HepG2 (cell line): Measurements from ENCODE around the gene MNX1. TPM values are rescaled to one million over a fixed set of nuclear protein-coding genes. Genes with fewer than 3 reads are reported as not detected.
A peak's percentile ranks its signal among the peaks of the same experiment; 100 is the strongest.

Source experiments
- ATAC-seq: fragments of 200-7000 bp; cut with Tn5 transposase; 3 replicates; pipeline ENCODE4 v1.9.1; 2020; ENCODE audit warnings: mild to moderate bottlenecking, moderate library complexity
- BruUV-seq: library from RNA; stranded (reverse); fragments of 400-500 nt; replicated peaks from 2 replicates; lab custom pipeline; 2021; lab: Mats Ljungman, UMichigan
- CTCF ChIA-PET: fragments of 300-600 bp; formaldehyde crosslinking; extraction: SDS; loops from one replicate; lab custom pipeline; 2021; ENCODE audit warnings: low total read pairs, inconsistent platforms, low intra/inter-chr PET ratio; lab: Yijun Ruan, JAX
- POLR2A ChIA-PET: fragments of 350-600 bp; sonication (Branson Sonifier 250); formaldehyde crosslinking; loops from one replicate; lab custom pipeline; 2020; ENCODE audit warnings: antibody characterized with exemption, inconsistent platforms; lab: Yijun Ruan, JAX
- DNase-seq: peaks from one replicate; pipeline ENCODE4 v3.0.0-alpha.2; 2015; ENCODE audit warnings: low spot score
- FAIRE-seq: peaks from 3 replicates; lab custom pipeline; 2011; peaks lifted over from hg19 to GRCh38; lab: Jason Lieb, UNC
- H2AFZ ChIP-seq: one replicate; pipeline ENCODE4 v1.6.1; 2011; ENCODE audit warnings: low read length, inconsistent platforms
- H3K27ac ChIP-seq: fragments of 300-600 bp; 3 replicates; pipeline ENCODE4 v1.8.0; 2011; ENCODE audit warnings: mixed run types, mild to moderate bottlenecking, mixed read lengths, low read length, inconsistent platforms; ENCODE audit not compliant: insufficient read depth; ENCODE audit errors: extremely low read length
- H3K27me3 ChIP-seq, 2 experiments: fragments of 200-600 bp in 1 of 2; 2 replicates in 1 of 2; 3 replicates in 1 of 2; pipeline versions ENCODE4 v1.6.0 to v1.8.0; 2011; ENCODE audit warnings: low read length in 2 of 2, mild to moderate bottlenecking in 2 of 2, moderate library complexity in 2 of 2, inconsistent platforms in 1 of 2; ENCODE audit not compliant: insufficient read depth in 2 of 2, control insufficient read depth in 1 of 2
- H3K36me3 ChIP-seq, 2 experiments: fragments of 200-600 bp in 1 of 2; replicated peaks in 1 of 2; 2 replicates in 1 of 2; 3 replicates in 1 of 2; pipeline versions ENCODE4 v1.5.1 to v1.8.0; 2011; ENCODE audit warnings: low read length in 2 of 2, inconsistent platforms in 1 of 2; ENCODE audit not compliant: insufficient read depth in 2 of 2, control insufficient read depth in 1 of 2
- H3K4me1 ChIP-seq: 2 replicates; pipeline ENCODE4 v1.5.1; 2012; ENCODE audit warnings: low read length, inconsistent platforms; ENCODE audit not compliant: insufficient read depth
- H3K4me2 ChIP-seq: 2 replicates; pipeline ENCODE4 v1.6.0; 2011; ENCODE audit warnings: low read depth, low read length, inconsistent platforms
- H3K4me3 ChIP-seq, 3 experiments: fragments of 200-600 bp in 1 of 3; sonication (generic), shearing (Covaris generic) in 1 of 3; replicated peaks in 1 of 3; 2 replicates each; pipeline ENCODE4 v1.5.1; 2011 to 2016; ENCODE audit warnings: low read length in 3 of 3, inconsistent platforms in 2 of 3, low read depth in 2 of 3, mild to moderate bottlenecking in 2 of 3, control low read depth in 1 of 3, mixed read lengths in 1 of 3; ENCODE audit not compliant: insufficient read depth in 1 of 3
- H3K79me2 ChIP-seq: one replicate; pipeline ENCODE4 v1.6.1; 2011; ENCODE audit warnings: low read length, inconsistent platforms; ENCODE audit not compliant: insufficient read depth
- H3K9ac ChIP-seq: 2 replicates; pipeline ENCODE4 v1.6.0; 2011; ENCODE audit warnings: mild to moderate bottlenecking, low read depth, low read length, inconsistent platforms; ENCODE audit not compliant: insufficient read depth
- H3K9me3 ChIP-seq: 2 replicates; pipeline ENCODE4 v1.5.1; 2012; ENCODE audit warnings: mild to moderate bottlenecking, low read length
- H4K20me1 ChIP-seq: 2 replicates; pipeline ENCODE4 v1.6.0; 2011; ENCODE audit warnings: inconsistent platforms, mild to moderate bottlenecking, low read length, moderate library complexity; ENCODE audit not compliant: insufficient read depth
- AHR ChIP-seq: IDR thresholded peaks from 2 replicates; pipeline ENCODE4 v1.6.1; 2018; ENCODE audit warnings: missing genetic modification reagents, missing compliant biosample characterization
- CC2D1A ChIP-seq: sonication (generic); formaldehyde crosslinking; IDR thresholded peaks from 2 replicates; pipeline ENCODE4 v1.8.1; 2023; ENCODE audit warnings: mild to moderate bottlenecking, missing genetic modification reagents
- FOSL2 ChIP-seq: sonication (generic); formaldehyde crosslinking; IDR thresholded peaks from 2 replicates; pipeline ENCODE4 v1.4.0; 2020; ENCODE audit warnings: missing genetic modification reagents
- NCOA2 ChIP-seq: sonication (generic); formaldehyde crosslinking; IDR thresholded peaks from 2 replicates; pipeline ENCODE4 v1.8.0; 2022; ENCODE audit warnings: inconsistent platforms
- POGZ ChIP-seq: sonication (generic); formaldehyde crosslinking; IDR thresholded peaks from 2 replicates; pipeline ENCODE4 v1.4.0; 2020; ENCODE audit warnings: mild to moderate bottlenecking, missing genetic modification reagents
- SOX13 ChIP-seq, 3 experiments: fragments of 450-650 bp in 1 of 3; sonication (generic) in 1 of 3; formaldehyde crosslinking in 1 of 3; IDR thresholded peaks in 2 of 3; conservative IDR thresholded peaks in 1 of 3; 2 replicates each; pipeline versions ENCODE4 v1.5.0 to v1.6.1; 2016 to 2020; ENCODE audit warnings: antibody characterized with exemption in 1 of 3, mild to moderate bottlenecking in 1 of 3, missing compliant biosample characterization in 1 of 3, missing genetic modification reagents in 1 of 3, moderate library complexity in 1 of 3
- ZFY ChIP-seq: sonication (generic); formaldehyde crosslinking; IDR thresholded peaks from 2 replicates; pipeline ENCODE4 v1.4.0; 2020; ENCODE audit warnings: missing genetic modification reagents
- ZNF101 ChIP-seq: sonication (generic); formaldehyde crosslinking; IDR thresholded peaks from 2 replicates; pipeline ENCODE4 v1.4.0; 2020; ENCODE audit warnings: mild to moderate bottlenecking, low read depth, missing genetic modification reagents, borderline replicate concordance
- ZNF460 ChIP-seq: sonication (generic); formaldehyde crosslinking; IDR thresholded peaks from 2 replicates; pipeline ENCODE4 v1.5.1; 2020; ENCODE audit warnings: missing genetic modification reagents, mild to moderate bottlenecking, borderline replicate concordance
- ZNF616 ChIP-seq: sonication (generic); formaldehyde crosslinking; IDR thresholded peaks from 2 replicates; pipeline ENCODE4 v1.5.0; 2020; ENCODE audit warnings: low read depth, mild to moderate bottlenecking, missing genetic modification reagents
- ZNF761 ChIP-seq: sonication (generic); formaldehyde crosslinking; conservative IDR thresholded peaks from 2 replicates; pipeline ENCODE4 v1.4.0; 2020; ENCODE audit warnings: mild to moderate bottlenecking, missing genetic modification reagents
- ZNF841 ChIP-seq: sonication (generic); formaldehyde crosslinking; IDR thresholded peaks from 2 replicates; pipeline ENCODE4 v1.8.1; 2023; ENCODE audit warnings: missing genetic modification reagents, borderline replicate concordance
- in situ Hi-C: cut with HindIII; loops from 2 replicates; pipeline ENCODE4 v1.10.0; 2017; ENCODE audit warnings: low pct_unique_long_range_greater_than_20kb; ENCODE audit not compliant: extremely low pct_ligation_motif_present
- intact Hi-C: fragments of 100-400 bp; cut with micrococcal nuclease; formaldehyde crosslinking; loops from one replicate; pipeline ENCODE4 v1.10.0; 2022; ENCODE audit not compliant: unreplicated experiment
- polyA plus RNA-seq, 8 experiments: library from polyadenylated mRNA; depleted of rRNA in 3 of 8; stranded (reverse) in 7 of 8; unstranded in 1 of 8; fragments of >200 nt; fragmentation: Illumina TruSeq in 4 of 8; extraction: Trizol in 4 of 8; gene quantifications; 2 replicates each; pipeline versions ENCODE4 v1.2.1 to v1.2.3, GENCODE V29; 2011 to 2016; ENCODE audit warnings: low read depth in 4 of 8, missing spikeins in 1 of 8, mixed read lengths in 1 of 8; ENCODE audit not compliant: insufficient read depth in 1 of 8
- total RNA-seq, 5 experiments: library from RNA; depleted of rRNA; stranded (reverse); fragments of >200 nt; fragmentation: Illumina TruSeq; extraction: Trizol; gene quantifications; 2 replicates each; pipeline ENCODE4 v1.2.3, GENCODE V29; 2016; ENCODE audit warnings: low read depth in 1 of 5
- TF ChIP-seq, protein P1 (sequence below): sonication (generic); formaldehyde crosslinking; IDR thresholded peaks from 2 replicates; pipeline ENCODE4 v1.4.0; 2020; ENCODE audit warnings: missing genetic modification reagents
- TF ChIP-seq, protein P2 (sequence below): IDR thresholded peaks from 2 replicates; pipeline ENCODE4 v1.6.1; 2016
- TF ChIP-seq, protein P3 (sequence below): sonication (generic); formaldehyde crosslinking; IDR thresholded peaks from 2 replicates; pipeline ENCODE4 v1.8.0; 2022; ENCODE audit warnings: mild to moderate bottlenecking, missing genetic modification reagents, borderline replicate concordance
- TF ChIP-seq, protein P4 (sequence below): sonication (generic); formaldehyde crosslinking; conservative IDR thresholded peaks from 2 replicates; pipeline ENCODE4 v1.8.0; 2022; ENCODE audit warnings: low read depth, missing genetic modification reagents

Gene MNX1
- total and polyA plus RNA-seq, 2 of the 13 experiments (the other 11 are each of a cell fraction or from before 2014, with no cell fraction given) = 0.94 to 6.1 TPM

DNA sequence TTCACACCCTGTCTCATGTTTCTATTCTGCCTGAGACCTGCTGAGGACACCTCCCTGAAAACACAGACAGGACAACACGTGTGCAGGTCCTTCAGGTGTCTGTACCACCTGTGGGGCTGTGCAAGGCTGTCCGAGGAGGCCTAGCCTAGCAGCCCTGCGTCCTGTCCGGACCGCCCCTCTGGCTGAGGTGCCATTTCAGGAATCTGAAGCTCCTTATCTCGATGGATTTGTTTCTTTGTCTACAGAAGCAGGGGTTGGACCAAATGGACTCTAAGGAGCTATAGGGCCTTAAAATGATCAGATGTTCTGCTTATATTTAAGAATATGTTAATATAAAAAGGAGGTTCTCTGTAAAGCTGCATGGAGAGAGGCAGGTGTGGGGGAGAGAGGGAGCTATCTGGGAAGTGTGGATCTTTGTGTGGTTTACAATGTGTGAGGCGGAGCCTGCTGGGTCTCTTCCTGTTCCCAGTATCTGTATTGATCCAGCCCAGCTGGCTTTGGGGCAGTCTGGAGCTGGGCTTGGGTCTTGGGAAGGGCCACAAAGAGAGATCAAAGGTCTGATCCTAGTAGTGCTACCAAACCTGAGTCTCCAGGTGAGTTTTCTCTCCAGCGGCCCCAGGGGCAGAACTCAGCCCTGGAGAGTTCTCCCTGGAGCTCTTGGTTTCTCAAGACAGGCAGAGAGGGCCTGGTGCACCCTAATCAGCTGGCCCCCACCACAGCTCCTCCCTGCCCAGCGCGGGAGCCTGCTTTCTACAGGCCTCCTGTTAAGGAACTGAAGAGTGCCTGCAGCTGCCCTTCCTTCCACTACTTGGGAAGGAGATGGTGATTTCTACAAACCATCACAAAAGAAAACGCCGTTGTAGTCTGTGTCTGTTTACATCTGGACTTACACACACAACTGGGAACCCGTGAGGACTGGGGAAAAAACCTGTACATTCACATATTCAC, 3.4 kb upstream of the MNX1 start (continued):
- TF ChIP-seq SOX13 (IDR thresholded peaks at IDR 0.05) = no peak
- no peak for TF ChIP-seq SOX13 (CRISPR knock-in tag; conservative IDR thresholded peaks at IDR 0.05 in 1 of 2, IDR thresholded peaks at IDR 0.05 in 1 of 2)
- no peak for TF ChIP-seq FOSL2
- no peak for TF ChIP-seq ZNF101 (CRISPR knock-in tag)
- TF ChIP-seq, protein P1, sequence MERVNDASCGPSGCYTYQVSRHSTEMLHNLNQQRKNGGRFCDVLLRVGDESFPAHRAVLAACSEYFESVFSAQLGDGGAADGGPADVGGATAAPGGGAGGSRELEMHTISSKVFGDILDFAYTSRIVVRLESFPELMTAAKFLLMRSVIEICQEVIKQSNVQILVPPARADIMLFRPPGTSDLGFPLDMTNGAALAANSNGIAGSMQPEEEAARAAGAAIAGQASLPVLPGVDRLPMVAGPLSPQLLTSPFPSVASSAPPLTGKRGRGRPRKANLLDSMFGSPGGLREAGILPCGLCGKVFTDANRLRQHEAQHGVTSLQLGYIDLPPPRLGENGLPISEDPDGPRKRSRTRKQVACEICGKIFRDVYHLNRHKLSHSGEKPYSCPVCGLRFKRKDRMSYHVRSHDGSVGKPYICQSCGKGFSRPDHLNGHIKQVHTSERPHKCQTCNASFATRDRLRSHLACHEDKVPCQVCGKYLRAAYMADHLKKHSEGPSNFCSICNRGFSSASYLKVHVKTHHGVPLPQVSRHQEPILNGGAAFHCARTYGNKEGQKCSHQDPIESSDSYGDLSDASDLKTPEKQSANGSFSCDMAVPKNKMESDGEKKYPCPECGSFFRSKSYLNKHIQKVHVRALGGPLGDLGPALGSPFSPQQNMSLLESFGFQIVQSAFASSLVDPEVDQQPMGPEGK (CRISPR knock-in tag) = peak; percentile 21; the same call in 1 of the 2 replicates

DNA sequence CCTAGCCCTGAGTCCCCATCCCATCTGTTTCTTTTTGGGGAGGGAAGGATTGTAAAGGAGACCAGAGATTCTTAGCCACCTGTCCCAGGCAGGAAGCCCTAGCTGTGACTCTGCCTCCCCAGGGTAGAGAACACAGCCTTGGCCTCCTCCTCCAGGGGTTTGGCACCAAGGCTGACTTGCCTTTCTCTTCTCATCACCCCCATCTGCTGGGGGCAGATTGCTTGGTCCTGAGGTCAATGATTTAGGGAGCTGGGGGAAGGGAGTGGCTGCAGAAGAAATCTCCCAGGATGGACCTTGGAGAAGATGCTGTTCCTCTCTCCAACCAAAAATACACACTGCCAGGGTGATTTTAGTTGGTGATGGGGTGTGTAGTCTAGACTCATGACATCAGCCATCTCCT, 2.6 kb upstream of the MNX1 start:
- DNase-seq (no peak), FAIRE-seq (no peak), ATAC-seq (no peak)
- Histone ChIP-seq H3K4me3 (no peak overlapping the region), H3K27me3 (peaks cover 9 to 71% of the 10 kb centered on the region in 2 experiments), H3K9me3 (no peaks in the 10 kb centered on the region), H3K79me2 (peaks cover 5% of the 10 kb centered on the region), H3K4me2 (no peak overlapping the region), H3K36me3 (no peaks in the 10 kb centered on the region), H4K20me1 (no peaks in the 10 kb centered on the region; the same call in 1 of the 2 replicates), H2AFZ (no peak overlapping the region), H3K4me1 (peaks cover 63% of the 10 kb centered on the region), H3K27ac (no peak overlapping the region), H3K9ac (no peak overlapping the region)
- POLR2A ChIA-PET = interaction anchor here (1.1 kb wide), 1 partner anchor 25 kb away, joined by 3 read pairs; no protein-coding TSS in a partner anchor
- BruUV-seq = no TSS peak
- CTCF ChIA-PET = no interaction called here
- in situ Hi-C loops (no loop called here), intact Hi-C loops (loop anchor here (10.0 kb wide), 1 partner anchor 122 kb away; the partner anchor contains the start of gene UBE3C)
- TF ChIP-seq, protein P2, sequence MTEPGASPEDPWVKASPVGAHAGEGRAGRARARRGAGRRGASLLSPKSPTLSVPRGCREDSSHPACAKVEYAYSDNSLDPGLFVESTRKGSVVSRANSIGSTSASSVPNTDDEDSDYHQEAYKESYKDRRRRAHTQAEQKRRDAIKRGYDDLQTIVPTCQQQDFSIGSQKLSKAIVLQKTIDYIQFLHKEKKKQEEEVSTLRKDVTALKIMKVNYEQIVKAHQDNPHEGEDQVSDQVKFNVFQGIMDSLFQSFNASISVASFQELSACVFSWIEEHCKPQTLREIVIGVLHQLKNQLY = no peak
- TF ChIP-seq, protein P3, sequence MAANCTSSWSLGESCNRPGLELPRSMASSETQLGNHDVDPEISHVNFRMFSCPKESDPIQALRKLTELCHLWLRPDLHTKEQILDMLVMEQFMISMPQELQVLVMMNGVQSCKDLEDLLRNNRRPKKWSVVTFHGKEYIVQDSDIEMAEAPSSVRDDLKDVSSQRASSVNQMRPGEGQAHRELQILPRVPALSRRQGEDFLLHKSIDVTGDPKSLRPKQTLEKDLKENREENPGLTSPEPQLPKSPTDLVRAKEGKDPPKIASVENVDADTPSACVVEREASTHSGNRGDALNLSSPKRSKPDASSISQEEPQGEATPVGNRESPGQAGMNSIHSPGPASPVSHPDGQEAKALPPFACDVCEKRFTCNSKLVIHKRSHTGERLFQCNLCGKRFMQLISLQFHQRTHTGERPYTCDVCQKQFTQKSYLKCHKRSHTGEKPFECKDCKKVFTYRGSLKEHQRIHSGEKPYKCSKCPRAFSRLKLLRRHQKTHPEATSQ (CRISPR knock-in tag) = no peak
- TF ChIP-seq CC2D1A (CRISPR knock-in tag) (no peak), AHR (CRISPR knock-in tag) (no peak), ZNF460 (CRISPR knock-in tag) (no peak), ZFY (CRISPR knock-in tag) (no peak), ZNF841 (no peak), POGZ (CRISPR knock-in tag) (no peak), NCOA2 (no peak), ZNF616 (CRISPR knock-in tag) (no peak), ZNF761 (CRISPR knock-in tag) (no peak)
- TF ChIP-seq, protein P4, sequence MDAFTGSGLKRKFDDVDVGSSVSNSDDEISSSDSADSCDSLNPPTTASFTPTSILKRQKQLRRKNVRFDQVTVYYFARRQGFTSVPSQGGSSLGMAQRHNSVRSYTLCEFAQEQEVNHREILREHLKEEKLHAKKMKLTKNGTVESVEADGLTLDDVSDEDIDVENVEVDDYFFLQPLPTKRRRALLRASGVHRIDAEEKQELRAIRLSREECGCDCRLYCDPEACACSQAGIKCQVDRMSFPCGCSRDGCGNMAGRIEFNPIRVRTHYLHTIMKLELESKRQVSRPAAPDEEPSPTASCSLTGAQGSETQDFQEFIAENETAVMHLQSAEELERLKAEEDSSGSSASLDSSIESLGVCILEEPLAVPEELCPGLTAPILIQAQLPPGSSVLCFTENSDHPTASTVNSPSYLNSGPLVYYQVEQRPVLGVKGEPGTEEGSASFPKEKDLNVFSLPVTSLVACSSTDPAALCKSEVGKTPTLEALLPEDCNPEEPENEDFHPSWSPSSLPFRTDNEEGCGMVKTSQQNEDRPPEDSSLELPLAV = no peak
